AG08395 (cell line): ENCODE results near the gene TTC7B.
A peak's percentile ranks its signal among the peaks of the same experiment; 100 is the strongest.
"Not testable (repeated sequence)": the region's sequence is repeated elsewhere in the genome, so short reads cannot be mapped to it uniquely, and the experiment has no call there.

ENCODE experiments used
- DNase-seq: peaks from one replicate; pipeline ENCODE4 v3.0.0; 2012; ENCODE audit warnings: mixed read lengths, low spot score

TTC7B gene, protein sequence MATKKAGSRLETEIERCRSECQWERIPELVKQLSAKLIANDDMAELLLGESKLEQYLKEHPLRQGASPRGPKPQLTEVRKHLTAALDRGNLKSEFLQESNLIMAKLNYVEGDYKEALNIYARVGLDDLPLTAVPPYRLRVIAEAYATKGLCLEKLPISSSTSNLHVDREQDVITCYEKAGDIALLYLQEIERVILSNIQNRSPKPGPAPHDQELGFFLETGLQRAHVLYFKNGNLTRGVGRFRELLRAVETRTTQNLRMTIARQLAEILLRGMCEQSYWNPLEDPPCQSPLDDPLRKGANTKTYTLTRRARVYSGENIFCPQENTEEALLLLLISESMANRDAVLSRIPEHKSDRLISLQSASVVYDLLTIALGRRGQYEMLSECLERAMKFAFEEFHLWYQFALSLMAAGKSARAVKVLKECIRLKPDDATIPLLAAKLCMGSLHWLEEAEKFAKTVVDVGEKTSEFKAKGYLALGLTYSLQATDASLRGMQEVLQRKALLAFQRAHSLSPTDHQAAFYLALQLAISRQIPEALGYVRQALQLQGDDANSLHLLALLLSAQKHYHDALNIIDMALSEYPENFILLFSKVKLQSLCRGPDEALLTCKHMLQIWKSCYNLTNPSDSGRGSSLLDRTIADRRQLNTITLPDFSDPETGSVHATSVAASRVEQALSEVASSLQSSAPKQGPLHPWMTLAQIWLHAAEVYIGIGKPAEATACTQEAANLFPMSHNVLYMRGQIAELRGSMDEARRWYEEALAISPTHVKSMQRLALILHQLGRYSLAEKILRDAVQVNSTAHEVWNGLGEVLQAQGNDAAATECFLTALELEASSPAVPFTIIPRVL

DNA sequence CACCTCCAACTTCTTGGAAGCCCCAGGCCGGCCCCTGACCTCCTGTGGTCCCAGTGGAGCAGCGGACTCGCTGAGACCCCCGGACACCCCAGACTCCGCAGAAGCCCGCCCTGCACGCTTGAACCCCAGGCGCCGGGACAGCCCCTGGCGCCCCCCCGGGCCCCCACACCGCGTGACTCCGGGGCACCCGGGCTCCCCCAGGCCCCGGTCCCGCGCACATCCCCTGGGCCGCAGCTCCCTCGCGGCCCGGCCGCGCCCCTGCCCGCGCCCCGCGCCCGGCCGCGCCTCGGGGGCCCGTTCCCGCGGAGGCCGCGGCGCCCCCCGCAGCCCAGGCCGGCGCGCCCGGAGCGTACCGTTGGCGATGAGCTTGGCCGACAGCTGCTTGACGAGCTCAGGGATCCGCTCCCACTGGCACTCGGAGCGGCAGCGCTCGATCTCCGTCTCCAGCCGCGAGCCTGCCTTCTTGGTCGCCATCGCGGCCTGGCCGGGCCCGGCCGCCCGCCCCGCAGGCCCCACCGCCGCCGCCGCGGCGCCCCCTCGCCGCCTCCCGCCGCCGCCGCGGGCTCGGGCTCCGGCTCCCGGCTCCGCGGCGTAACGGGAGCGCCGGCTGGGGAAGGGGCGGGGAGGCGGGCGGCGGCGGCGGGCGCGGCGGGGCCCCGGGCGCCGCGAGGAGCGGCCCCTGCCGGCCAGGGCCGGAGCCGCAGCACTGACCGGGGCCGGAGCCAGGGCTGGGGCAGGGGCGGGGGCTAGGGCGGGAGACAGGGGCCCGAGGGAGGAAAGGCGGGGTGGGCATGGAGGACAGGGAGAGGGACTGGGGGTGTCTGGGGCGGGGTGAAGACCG is at the start of gene TTC7B:
Gene TTC7B (minus strand): TSS at position 609 of the 841 bp plus-strand sequence. CDS start 135 bp downstream, at position 474.
- peak; percentile 89 for DNase-seq

DNA sequence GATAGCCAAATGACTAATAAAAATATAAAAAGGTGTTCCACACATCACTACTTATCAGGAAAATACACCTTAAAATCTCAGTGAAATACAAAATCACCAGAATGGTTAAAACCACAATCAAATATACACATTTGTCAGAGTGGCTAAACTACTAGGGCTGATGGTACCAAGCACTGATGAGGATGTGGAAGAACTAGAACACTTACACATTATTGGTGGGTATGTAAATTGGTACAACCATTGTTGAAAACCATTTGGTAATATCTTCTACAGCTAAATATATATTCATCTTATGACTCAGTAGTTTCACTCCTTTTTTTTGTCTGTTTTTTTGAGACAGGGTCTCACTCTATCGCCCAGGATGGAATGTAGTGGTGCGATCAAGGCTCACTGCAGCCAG is 48.5 kb upstream of the TTC7B start:
- no peak for DNase-seq

DNA sequence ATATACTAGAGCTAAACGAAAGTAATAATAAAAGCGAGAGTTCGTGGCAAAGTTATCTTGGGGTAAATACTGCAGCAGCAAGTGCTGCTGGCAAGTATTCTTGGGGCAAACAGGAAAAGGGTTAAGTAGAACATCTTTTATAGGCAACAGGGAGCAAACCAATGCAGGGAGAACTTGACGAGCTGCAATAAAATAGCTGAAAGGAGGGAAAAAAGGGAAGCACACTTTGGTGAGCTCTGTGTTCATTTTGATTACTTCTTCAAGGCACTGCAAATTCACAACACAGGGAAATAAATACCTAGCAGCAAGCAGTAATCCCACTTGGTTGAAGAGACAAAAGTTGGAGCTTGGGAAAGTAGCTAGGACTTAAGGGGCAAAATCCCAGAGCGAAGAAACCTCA is 42.3 kb upstream of the TTC7B start:
- no peak for DNase-seq

DNA sequence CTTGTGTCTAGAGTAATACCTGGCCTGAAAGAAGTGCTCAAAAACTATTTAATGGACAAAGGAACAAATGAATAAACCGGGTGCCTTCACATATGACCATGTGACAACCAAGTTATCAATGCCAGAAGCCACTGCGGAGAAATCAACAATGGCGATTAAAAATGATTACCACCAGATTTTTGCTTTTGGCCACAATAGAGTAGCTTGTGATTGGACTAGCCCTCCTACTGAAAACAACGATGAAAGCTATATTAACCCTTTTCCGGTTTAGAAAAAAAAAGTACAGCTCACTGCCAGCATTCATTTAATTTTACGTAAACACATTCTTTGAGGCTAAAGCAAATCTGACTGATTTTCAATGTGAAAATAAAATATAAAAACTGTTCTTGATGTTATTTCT is 41.6 kb upstream of the TTC7B start:
- DNase-seq, result no peak

DNA sequence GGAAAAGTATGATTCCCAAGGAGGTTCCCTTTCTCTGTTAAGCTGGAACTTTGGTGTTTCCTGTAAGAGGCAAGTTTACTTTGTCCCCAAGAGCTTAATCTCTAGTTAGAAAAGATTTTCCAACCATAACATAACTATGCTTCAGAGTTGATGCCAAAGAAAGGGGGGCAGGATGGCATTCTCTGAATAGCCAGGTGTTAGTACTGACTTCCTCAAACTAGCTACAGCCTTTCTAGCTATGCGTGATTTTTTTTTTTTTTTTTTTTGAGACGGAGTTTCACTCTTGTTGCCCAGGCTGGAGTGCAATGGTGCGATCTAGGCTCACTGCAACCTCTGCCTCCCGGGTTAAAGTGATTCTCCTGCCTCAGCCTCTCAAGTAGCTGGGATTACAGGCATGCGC is 39.9 kb upstream of the TTC7B start:
- not testable (repeated sequence) for DNase-seq

DNA sequence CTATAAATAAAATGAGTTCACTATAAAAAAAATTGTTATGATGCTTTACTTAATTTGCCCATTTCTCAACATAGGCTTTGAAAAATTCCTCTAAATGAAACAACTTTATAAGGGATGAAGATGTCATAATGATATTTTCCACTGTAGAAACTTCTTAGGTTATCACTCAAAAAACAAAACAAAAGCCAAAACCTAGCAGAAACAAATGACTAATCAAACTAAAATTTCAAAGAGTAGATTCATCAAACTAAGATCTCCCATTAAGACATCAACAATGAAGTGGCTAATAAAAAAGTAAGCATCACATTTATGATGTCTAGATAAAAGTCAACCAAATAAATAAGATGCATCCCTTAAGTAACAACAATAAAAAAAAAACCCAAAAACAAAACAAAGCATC is 36.9 kb upstream of the TTC7B start:
- DNase-seq, result no peak

DNA sequence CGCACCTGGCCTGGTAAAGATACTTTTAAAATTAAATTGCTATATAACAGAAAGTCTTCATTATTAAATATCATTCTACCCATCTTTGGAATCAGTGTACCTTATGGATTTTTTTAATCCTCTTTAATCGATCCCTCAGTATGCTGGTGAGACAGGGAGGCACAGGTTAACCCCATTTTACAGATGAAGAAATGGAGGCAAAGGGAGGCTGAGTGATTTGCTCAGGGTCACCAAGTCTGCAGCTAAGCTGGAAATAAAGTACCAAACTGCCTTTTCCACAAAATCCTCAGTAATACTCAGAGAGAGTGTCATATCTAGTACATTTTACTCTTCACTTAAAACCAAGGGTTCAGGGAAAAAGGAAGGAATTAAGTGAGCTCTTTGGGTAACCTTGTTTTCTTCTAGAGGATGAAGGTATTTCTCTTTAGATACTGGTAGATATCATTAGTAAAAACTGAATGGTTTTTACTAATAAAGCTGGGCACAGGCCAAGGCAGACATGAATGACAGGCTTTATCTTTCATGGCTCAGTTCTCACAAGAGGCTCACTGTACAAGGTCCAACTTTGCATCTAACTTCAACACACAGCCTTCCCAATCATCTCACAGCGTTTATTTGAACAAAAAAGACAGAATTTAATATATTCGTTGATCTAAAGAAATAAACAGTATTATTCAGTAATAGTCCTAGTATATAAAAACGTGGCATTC is 35.3 kb upstream of the TTC7B start:
- DNase-seq, result no peak

DNA sequence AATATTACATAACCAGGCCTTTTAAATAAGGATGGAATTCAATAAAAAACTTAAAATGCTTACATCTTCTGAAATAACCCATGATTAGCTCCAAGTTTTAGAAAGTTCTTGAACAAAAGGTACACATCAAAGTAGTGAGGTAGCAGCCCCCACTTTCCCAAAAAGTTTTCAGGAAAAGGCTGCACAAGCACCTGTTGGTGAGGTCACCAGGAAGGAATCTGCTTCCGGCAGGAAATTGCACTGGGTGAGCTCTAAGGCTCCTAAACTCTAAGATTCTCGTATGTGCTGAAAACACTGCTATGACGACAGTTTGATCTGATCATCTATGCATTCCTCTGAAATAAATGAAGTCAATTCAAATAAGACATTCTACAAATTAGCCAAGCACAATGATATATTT is 34.3 kb upstream of the TTC7B start:
- DNase-seq, result no peak

DNA sequence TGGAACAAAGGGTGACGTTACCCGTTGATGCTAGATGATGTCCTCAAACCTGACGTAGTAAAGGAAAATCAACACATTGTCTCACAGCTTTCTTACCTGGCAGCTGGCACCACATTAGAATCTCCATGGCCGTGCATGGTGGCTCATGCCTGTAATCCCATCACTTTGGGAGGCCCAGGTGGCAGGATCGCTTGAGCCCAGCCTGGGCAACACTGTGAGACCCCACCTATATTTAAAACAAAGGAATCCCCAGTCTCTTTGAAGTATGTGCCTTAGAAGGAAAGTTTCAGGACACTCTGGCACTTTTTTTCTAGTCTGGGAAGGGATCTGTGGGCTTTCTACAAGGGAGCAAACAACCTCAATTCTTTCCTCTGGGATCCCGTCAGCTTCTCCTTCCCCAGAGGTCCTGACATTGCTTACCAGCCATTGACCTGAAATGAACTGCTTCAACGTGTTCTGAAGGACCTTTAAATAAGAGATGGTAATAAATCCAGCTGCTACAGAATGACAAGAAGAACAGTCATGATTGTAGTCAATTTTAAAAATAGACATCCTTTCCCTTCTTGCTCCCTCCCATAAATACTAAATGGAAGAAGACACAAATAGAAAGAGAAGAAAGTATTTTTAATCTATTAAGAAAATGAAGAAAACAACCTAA is 33.7 kb upstream of the TTC7B start:
- DNase-seq, result no peak

DNA sequence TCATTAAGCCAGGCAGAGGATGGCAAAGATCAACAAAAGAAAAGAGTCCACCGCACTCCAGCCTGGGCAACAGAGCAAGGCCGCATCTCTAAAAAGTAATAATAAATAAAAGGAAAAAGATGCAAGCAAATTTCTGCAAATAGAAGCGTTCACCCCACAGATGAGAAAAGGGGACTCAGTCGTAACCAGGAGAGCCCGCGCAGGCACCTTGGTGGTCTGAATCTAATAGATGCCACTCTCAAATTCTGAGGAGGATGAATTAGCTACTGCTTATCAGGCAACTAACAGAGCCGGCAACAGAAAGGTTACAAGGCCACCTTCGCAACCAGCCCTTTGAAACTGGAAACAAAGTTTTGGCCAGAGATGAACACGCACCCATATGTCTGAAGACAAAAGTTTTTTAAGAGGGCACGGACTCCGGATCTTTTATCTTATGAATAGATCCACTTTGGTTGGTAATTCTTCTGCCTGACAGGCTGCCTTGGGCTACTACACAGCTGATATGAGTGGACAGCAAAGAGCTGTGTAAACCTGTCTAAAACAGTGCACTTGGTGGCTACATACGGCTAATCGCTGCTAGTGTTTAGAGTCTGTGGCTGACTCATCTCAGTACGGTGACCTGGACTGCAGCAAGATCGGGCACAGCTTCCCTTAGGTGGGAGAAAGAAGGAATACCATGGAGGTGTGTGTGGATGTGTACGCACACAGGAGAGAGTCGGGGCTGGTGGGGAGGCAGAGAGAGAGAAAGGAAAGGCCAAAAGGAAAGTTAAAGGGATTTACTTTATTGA is 32.9 kb upstream of the TTC7B start:
- DNase-seq, result no peak

DNA sequence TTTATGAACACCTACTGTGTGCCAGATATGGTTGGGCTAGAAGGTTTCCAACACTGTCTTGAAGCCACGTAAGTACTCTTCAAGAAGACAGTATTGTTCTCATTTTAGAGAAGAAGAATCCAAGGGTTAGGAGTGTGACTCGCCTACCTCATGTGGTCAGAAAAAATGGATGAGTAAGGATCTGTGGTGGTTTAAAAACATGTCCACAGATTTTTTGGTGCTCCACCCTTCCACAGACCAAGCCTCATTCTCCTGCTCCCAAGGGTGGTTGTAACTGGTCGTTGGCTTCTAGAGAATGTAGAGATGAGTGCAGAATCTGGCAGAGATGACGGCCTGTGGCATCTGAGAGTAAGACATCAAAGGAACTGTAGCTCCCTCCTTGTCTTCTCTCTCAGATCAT is 30.3 kb upstream of the TTC7B start:
- DNase-seq, result peak; percentile 81

DNA sequence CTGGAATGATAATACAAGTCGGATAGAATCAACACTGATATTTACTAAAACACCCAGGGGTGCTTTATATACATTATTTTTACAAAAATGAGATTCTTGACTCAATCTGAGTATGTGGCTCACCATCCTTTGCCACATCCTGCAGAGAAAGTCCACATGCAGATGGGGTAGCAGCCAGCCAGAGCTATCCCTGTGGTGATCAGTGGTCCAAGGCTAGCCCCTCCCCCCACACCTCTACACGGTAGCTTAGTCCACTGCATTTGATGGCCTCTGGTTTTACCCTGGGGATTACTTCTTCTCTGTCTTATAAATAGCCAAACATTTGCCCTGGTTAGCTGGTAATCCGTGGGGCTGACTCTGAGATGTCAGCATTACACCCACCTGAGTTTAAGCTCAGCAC is 28.1 kb upstream of the TTC7B start:
- no peak for DNase-seq

DNA sequence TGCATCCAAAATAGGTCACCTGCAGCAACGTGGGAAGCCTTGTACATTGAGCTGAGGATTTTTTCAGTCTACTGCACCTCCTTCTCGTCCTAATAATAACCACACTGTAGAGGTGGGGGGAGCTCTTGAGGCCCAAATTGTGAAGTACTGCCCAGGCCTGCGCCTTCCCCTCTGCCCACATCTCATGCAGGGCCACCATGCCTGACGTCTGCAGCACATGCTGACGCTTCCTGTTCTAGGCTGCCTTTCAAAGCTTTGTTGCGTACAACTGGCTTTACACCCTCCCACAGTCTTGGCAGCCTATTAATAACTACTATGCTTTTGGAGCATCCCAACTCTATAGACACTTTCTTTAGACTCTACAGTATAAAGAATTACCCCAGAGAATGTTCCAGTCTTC is 26.5 kb upstream of the TTC7B start:
- no peak for DNase-seq

DNA sequence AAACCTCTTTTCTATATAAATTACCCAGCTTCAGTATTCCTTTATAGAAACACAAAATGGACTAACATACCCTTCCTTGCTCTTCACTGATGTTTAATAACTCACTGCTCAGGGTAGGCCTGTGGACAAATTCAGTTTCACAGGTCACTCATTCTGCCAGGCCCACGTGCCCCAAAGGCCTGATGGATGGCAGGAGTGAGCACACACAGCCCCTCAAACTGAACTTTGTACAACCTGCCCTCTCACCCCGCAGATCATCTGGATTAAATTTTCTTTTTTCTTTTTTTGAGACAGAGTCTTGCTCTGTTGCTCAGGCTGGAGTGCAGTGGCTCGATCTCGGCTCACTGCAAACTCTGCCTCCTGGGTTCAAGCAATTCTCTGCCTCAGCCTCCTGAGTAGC is 24.4 kb upstream of the TTC7B start:
- not testable (repeated sequence) for DNase-seq

DNA sequence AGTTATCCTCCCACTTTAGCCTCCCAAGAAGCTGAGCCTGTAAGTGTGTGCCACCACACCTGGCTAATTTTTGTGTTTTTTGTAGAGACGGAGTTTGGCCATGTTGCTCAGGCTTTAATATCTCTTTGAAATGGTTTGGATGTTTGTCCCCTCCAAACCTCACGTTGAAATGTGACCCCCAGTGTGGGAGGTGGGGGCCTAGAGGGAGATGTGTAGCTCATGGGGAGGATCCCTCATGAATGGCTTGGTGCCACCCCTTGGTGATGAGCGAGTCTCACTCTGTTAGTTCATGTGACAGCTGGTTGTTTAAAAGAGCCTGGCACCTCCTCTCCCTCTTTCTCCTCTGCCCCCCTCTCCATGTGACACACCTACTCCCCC is 23.6 kb upstream of the TTC7B start:
- no peak for DNase-seq

DNA sequence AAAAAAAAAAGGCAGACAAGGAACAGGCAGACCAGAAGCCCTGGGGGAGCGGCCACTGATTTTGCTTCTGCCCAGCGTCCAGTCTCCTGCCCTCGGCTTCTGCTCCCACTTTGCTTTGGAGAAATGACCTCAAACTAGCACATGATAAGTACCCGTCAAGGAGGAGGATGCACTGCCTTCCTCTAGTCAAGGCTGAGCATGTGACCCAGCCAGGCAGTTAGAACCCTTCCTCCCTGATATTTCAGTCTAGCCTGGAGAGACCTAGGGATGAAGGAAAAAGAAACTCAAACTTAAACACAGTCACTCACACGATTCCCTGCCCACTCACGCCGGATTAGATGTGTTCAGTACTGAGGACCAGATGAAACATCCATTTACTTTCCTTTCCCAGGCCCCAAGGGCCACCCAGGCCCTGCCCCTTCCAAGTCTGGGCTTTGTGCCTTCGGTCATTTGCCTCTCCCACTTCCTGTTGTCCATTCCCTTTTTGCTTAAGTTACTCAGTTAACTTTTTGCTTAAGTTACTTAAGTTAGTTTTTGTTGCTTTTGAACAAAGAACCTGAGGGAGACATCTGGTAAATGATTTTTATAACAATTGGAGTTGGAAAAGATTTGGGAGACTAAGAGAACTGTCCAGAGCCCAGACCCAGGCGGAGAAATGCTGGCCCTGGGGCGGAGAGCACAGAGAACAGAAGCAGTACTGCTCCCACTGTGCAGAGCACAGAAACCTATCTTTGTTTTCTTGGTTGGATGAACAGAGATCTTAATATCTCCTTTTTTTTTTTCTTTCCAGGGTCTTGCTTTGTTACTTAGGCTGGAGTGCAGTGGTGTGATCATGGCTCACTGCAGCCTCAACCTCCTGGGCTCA is 23.0 kb upstream of the TTC7B start:
- DNase-seq, result peak; percentile 76

DNA sequence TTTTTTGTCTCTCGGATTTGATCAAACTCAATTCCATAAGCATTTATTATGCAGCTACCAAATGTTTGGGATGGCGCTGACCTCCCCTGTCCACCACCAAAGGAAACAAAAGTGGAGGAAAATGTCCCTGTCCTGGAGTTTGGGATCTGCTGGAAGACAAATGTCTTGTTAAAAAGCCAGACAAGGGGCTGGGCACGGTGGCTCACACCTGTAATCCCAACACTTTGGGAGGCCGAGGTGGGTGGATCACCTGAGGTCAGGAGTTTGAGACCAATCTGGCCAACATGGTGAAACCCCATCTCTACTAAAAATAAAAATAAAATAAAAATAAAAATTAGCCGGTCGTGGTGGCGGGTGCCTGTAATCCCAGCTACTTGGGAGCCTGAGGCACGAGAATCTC is 22.3 kb upstream of the TTC7B start:
- DNase-seq, result not testable (repeated sequence)

DNA sequence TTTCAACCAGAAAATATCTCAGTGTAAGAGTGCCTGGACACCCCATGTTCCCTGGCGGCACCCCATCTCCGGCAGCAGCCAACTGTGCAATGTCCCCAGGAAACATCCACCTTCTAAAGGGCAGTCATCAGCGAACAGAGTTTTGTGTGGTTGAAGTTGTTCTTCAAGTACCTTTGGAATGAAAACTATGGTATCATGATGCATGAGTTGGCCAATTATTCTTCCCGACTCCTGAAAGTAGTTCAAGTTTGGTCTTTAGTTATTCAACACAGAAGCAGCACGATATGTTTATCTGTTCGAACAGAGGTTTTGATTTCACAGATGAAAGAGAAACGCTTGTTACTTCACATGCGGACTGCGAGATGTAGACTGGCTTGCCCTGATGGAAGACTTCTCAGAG is 21.1 kb upstream of the TTC7B start:
- no peak for DNase-seq

DNA sequence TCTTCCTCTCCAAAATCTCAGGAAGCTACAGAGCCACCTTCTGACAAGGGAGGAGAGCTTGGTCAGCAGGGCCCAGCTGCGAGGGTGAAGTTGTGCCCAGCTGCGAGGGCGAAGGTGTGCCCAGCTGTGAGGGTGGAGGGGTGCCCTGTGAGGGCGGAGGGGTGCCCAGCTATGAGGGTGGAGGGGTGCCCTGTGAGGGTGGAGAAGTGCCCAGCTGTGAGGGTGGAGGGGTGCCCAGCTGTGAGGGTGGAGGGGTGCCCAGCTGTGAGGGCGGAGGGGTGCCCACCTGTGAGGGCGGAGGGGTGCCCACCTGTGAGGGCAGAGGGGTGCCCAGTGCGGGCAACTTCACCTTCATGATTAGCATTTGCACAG is 20.4 kb upstream of the TTC7B start:
- no peak for DNase-seq

DNA sequence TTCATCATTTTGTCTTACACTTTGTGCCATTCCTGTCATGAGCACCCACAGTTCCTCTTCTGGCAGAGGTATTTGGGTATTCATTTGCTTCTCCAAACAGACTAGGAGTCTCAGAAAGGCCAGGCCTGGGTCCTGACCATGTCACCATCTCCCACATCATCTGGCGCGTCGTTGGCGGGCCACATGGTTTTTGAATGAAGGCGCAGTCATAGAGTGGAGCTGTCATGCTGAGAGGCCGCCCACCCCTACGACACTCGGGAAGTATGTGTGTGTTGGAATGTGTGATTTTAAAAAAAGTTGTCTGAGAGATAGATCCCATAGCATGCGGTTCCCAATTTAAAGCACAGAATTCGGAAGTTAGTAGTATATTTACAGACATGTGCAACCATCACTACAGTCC is 15.6 kb upstream of the TTC7B start:
- DNase-seq, result no peak
